HepG2 (cell line): ENCODE results near the gene TAF13. TPM values are rescaled to one million over a fixed set of nuclear protein-coding genes. Genes with fewer than 3 reads are reported as not detected.

Experiments used
- ATAC-seq: fragments of 200-7000 bp; cut with Tn5 transposase; 3 replicates; pipeline ENCODE4 v1.9.1; 2020; ENCODE audit warnings: mild to moderate bottlenecking, moderate library complexity
- BruUV-seq: library from RNA; stranded (reverse); fragments of 400-500 nt; replicated peaks from 2 replicates; lab custom pipeline; 2021; lab: Mats Ljungman, UMichigan
- CTCF ChIA-PET: fragments of 300-600 bp; formaldehyde crosslinking; extraction: SDS; loops from one replicate; lab custom pipeline; 2021; ENCODE audit warnings: low total read pairs, inconsistent platforms, low intra/inter-chr PET ratio; lab: Yijun Ruan, JAX
- POLR2A ChIA-PET: fragments of 350-600 bp; sonication (Branson Sonifier 250); formaldehyde crosslinking; loops from one replicate; lab custom pipeline; 2020; ENCODE audit warnings: antibody characterized with exemption, inconsistent platforms; lab: Yijun Ruan, JAX
- DNase-seq: peaks from one replicate; pipeline ENCODE4 v3.0.0-alpha.2; 2015; ENCODE audit warnings: low spot score
- FAIRE-seq: peaks from 3 replicates; lab custom pipeline; 2011; peaks lifted over from hg19 to GRCh38; lab: Jason Lieb, UNC
- H2AFZ ChIP-seq: one replicate; pipeline ENCODE4 v1.6.1; 2011; ENCODE audit warnings: low read length, inconsistent platforms
- H3K27ac ChIP-seq: fragments of 300-600 bp; 3 replicates; pipeline ENCODE4 v1.8.0; 2011; ENCODE audit warnings: mixed run types, mild to moderate bottlenecking, mixed read lengths, low read length, inconsistent platforms; ENCODE audit not compliant: insufficient read depth; ENCODE audit errors: extremely low read length
- H3K27me3 ChIP-seq, 2 experiments: fragments of 200-600 bp in 1 of 2; 2 replicates in 1 of 2; 3 replicates in 1 of 2; pipeline versions ENCODE4 v1.6.0 to v1.8.0; 2011; ENCODE audit warnings: low read length in 2 of 2, mild to moderate bottlenecking in 2 of 2, moderate library complexity in 2 of 2, inconsistent platforms in 1 of 2; ENCODE audit not compliant: insufficient read depth in 2 of 2, control insufficient read depth in 1 of 2
- H3K36me3 ChIP-seq, 2 experiments: fragments of 200-600 bp in 1 of 2; replicated peaks in 1 of 2; 2 replicates in 1 of 2; 3 replicates in 1 of 2; pipeline versions ENCODE4 v1.5.1 to v1.8.0; 2011; ENCODE audit warnings: low read length in 2 of 2, inconsistent platforms in 1 of 2; ENCODE audit not compliant: insufficient read depth in 2 of 2, control insufficient read depth in 1 of 2
- H3K4me1 ChIP-seq: 2 replicates; pipeline ENCODE4 v1.5.1; 2012; ENCODE audit warnings: low read length, inconsistent platforms; ENCODE audit not compliant: insufficient read depth
- H3K4me2 ChIP-seq: 2 replicates; pipeline ENCODE4 v1.6.0; 2011; ENCODE audit warnings: low read depth, low read length, inconsistent platforms
- H3K4me3 ChIP-seq, 3 experiments: fragments of 200-600 bp in 1 of 3; sonication (generic), shearing (Covaris generic) in 1 of 3; replicated peaks in 1 of 3; 2 replicates each; pipeline ENCODE4 v1.5.1; 2011 to 2016; ENCODE audit warnings: low read length in 3 of 3, inconsistent platforms in 2 of 3, low read depth in 2 of 3, mild to moderate bottlenecking in 2 of 3, control low read depth in 1 of 3, mixed read lengths in 1 of 3; ENCODE audit not compliant: insufficient read depth in 1 of 3
- H3K79me2 ChIP-seq: one replicate; pipeline ENCODE4 v1.6.1; 2011; ENCODE audit warnings: low read length, inconsistent platforms; ENCODE audit not compliant: insufficient read depth
- H3K9ac ChIP-seq: 2 replicates; pipeline ENCODE4 v1.6.0; 2011; ENCODE audit warnings: mild to moderate bottlenecking, low read depth, low read length, inconsistent platforms; ENCODE audit not compliant: insufficient read depth
- H3K9me3 ChIP-seq: 2 replicates; pipeline ENCODE4 v1.5.1; 2012; ENCODE audit warnings: mild to moderate bottlenecking, low read length
- H4K20me1 ChIP-seq: 2 replicates; pipeline ENCODE4 v1.6.0; 2011; ENCODE audit warnings: inconsistent platforms, mild to moderate bottlenecking, low read length, moderate library complexity; ENCODE audit not compliant: insufficient read depth
- ETV6 ChIP-seq: sonication (generic); formaldehyde crosslinking; conservative IDR thresholded peaks from 2 replicates; pipeline ENCODE4 v1.4.0; 2020; ENCODE audit warnings: missing genetic modification reagents
- KDM2A ChIP-seq: sonication (generic); formaldehyde crosslinking; IDR thresholded peaks from 2 replicates; pipeline ENCODE4 v1.4.0; 2020; ENCODE audit warnings: low read depth, missing genetic modification reagents, borderline replicate concordance
- MAF1 ChIP-seq: sonication (generic); formaldehyde crosslinking; IDR thresholded peaks from 2 replicates; pipeline ENCODE4 v1.5.0; 2020; ENCODE audit warnings: missing genetic modification reagents, borderline replicate concordance
- NONO ChIP-seq, 2 experiments: fragments of 450-650 bp in 1 of 2; sonication (generic) in 1 of 2; formaldehyde crosslinking in 1 of 2; IDR thresholded peaks in 1 of 2; conservative IDR thresholded peaks in 1 of 2; 2 replicates each; pipeline versions ENCODE4 v1.6.1 to v1.8.0; 2017 to 2022; ENCODE audit warnings: mild to moderate bottlenecking in 1 of 2, missing genetic modification reagents in 1 of 2, moderate library complexity in 1 of 2
- POLR2G ChIP-seq: fragments of 200-400 bp; formaldehyde crosslinking; IDR thresholded peaks from 2 replicates; pipeline ENCODE4 v1.6.1; 2018; ENCODE audit warnings: mild to moderate bottlenecking, low read depth, low read length, moderate library complexity
- RNF219 ChIP-seq: sonication (generic); formaldehyde crosslinking; IDR thresholded peaks from 2 replicates; pipeline ENCODE4 v1.5.0; 2020; ENCODE audit warnings: mild to moderate bottlenecking, missing genetic modification reagents
- TFDP1 ChIP-seq: IDR thresholded peaks from 2 replicates; pipeline ENCODE4 v1.6.1; 2016; ENCODE audit warnings: missing compliant biosample characterization, missing genetic modification reagents, borderline replicate concordance
- ZFP36L2 ChIP-seq: sonication (generic); formaldehyde crosslinking; IDR thresholded peaks from 2 replicates; pipeline ENCODE4 v1.4.0; 2020; ENCODE audit warnings: missing genetic modification reagents
- ZNF317 ChIP-seq: sonication (generic); formaldehyde crosslinking; IDR thresholded peaks from 2 replicates; pipeline ENCODE4 v1.5.0; 2020; ENCODE audit warnings: mild to moderate bottlenecking, missing genetic modification reagents
- ZNF580 ChIP-seq: IDR thresholded peaks from 2 replicates; pipeline ENCODE4 v1.6.1; 2016; ENCODE audit warnings: low read depth, borderline replicate concordance
- WGBS: methylation state at CpG from one replicate; pipeline ENCODE4 v1.1.6; 2017; ENCODE audit warnings: low lambda C conversion rate; 5-methylcytosine and 5-hydroxymethylcytosine counted together
- in situ Hi-C: cut with HindIII; loops from 2 replicates; pipeline ENCODE4 v1.10.0; 2017; ENCODE audit warnings: low pct_unique_long_range_greater_than_20kb; ENCODE audit not compliant: extremely low pct_ligation_motif_present
- intact Hi-C: fragments of 100-400 bp; cut with micrococcal nuclease; formaldehyde crosslinking; loops from one replicate; pipeline ENCODE4 v1.10.0; 2022; ENCODE audit not compliant: unreplicated experiment
- polyA plus RNA-seq, 8 experiments: library from polyadenylated mRNA; depleted of rRNA in 3 of 8; stranded (reverse) in 7 of 8; unstranded in 1 of 8; fragments of >200 nt; fragmentation: Illumina TruSeq in 4 of 8; extraction: Trizol in 4 of 8; gene quantifications; 2 replicates each; pipeline versions ENCODE4 v1.2.1 to v1.2.3, GENCODE V29; 2011 to 2016; ENCODE audit warnings: low read depth in 4 of 8, missing spikeins in 1 of 8, mixed read lengths in 1 of 8; ENCODE audit not compliant: insufficient read depth in 1 of 8
- total RNA-seq, 5 experiments: library from RNA; depleted of rRNA; stranded (reverse); fragments of >200 nt; fragmentation: Illumina TruSeq; extraction: Trizol; gene quantifications; 2 replicates each; pipeline ENCODE4 v1.2.3, GENCODE V29; 2016; ENCODE audit warnings: low read depth in 1 of 5

TAF13 gene
- total and polyA plus RNA-seq, 2 of the 13 experiments (the other 11 are each of a cell fraction or from before 2014, with no cell fraction given), result 11.5 to 36.3 TPM

- WGBS, result 48% methylated on average over 4 of the region's 4 CpGs
- intact Hi-C loops, result no loop called here
These were observed 30.1 kb upstream of the TAF13 start for GRCh38 chr1:109105881-109106280.

GRCh38 chr1:109104364-109105151, 28.8 kb upstream of the TAF13 start:
- POLR2A ChIA-PET, result interaction anchor here (1.0 kb wide), 1 partner anchor 14 kb away, joined by 3 read pairs; the partner anchor contains the start of gene TMEM167B
- Histone ChIP-seq H3K4me1 (peaks cover 18% of the 10 kb centered on the region; the same call in 1 of the 2 replicates), H3K4me2 (no peak overlapping the region), H3K79me2 (peaks cover 14% of the 10 kb centered on the region), H3K36me3 (no peaks in the 10 kb centered on the region), H3K27me3 (peaks cover 0 to 5% of the 10 kb centered on the region in 2 experiments; a peak in 2 of 5 replicates), H4K20me1 (no peaks in the 10 kb centered on the region), H3K9ac (no peak overlapping the region), H2AFZ (no peak overlapping the region), H3K4me3 (no peak overlapping the region), H3K9me3 (no peaks in the 10 kb centered on the region), H3K27ac (no peak overlapping the region)
- WGBS, result 95% methylated on average over 15 of the region's 20 CpGs
- ATAC-seq, result no peak
- CTCF ChIA-PET, result no interaction called here
- intact Hi-C loops (no loop called here), in situ Hi-C loops (no loop called here)
- no TSS peak for BruUV-seq
- DNase-seq, result no peak
- FAIRE-seq, result no peak
- TF ChIP-seq POLR2G (0 out of 2 replicates have a peak, but pooled peaks have one; percentile 49), TFDP1 (CRISPR knock-in tag) (no peak), NONO (IDR thresholded peaks at IDR 0.05) (no peak), NONO (CRISPR knock-in tag; conservative IDR thresholded peaks at IDR 0.05) (0 out of 2 replicates have a peak, but pooled peaks have one; percentile 18), RNF219 (CRISPR knock-in tag) (no peak), ETV6 (no peak)

More at GRCh38 chr1:109105881-109106280, 30.1 kb upstream of the TAF13 start:
- DNase-seq (no peak), FAIRE-seq (no peak), ATAC-seq (no peak)
- POLR2A ChIA-PET, result no interaction called here
- H3K9me3 ChIP-seq, result no peaks in the 10 kb centered on the region
- CTCF ChIA-PET, result no interaction called here
- no peaks in the 10 kb centered on the region for H4K20me1 ChIP-seq
- no peak overlapping the region for H2AFZ ChIP-seq
- peaks cover 0 to 16% of the 10 kb centered on the region in 2 experiments; a peak in 2 of 5 replicates for H3K27me3 ChIP-seq
- H3K79me2 ChIP-seq, result peaks cover 8% of the 10 kb centered on the region
- H3K4me1 ChIP-seq, result peaks cover 18% of the 10 kb centered on the region; the same call in 1 of the 2 replicates
- TF ChIP-seq KDM2A (no peak), ZFP36L2 (CRISPR knock-in tag) (no peak), MAF1 (CRISPR knock-in tag) (no peak), ZNF580 (CRISPR knock-in tag) (no peak), ZNF317 (CRISPR knock-in tag) (no peak)
- no peak overlapping the region for H3K4me2 ChIP-seq
- no peak overlapping the region for H3K4me3 ChIP-seq
- no TSS peak for BruUV-seq
- H3K27ac ChIP-seq, result no peak overlapping the region
- in situ Hi-C loops, result no loop called here
- no peak overlapping the region for H3K9ac ChIP-seq
- H3K36me3 ChIP-seq, result no peaks in the 10 kb centered on the region
